ENCODE data around the gene SLC44A5. TPM values are rescaled to one million over a fixed set of nuclear protein-coding genes. Genes with fewer than 3 reads are reported as not detected.

Gene SLC44A5
- total RNA-seq, 1 experiment from 2014 or later, result 0.18 TPM

DNA sequence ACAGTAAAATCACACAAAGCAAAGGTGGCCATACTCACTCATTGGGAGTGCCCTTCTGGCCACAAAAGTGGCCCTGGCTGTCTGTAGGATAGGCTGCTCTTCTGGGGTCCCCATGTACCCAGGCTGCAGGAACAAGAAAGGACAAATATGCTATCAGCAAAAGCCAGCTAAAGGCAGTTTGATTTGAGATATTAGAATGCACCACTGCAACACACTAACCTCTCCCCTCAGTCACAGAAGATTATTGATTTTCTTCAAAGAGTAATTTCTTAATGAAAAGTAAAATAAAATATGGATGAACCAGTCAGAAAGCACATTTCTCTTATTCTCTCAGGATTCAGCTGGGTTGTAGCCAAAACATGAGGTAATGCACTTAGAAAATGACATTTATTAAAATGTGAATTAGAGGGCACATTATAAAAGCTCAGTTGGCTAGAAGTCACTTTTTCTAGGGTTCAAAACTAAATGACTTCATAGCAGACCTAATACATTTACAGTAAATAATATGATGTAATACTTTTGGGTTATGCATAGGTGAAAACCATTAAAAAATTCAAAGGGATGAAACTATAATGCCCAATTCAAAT lies 335.9 kb downstream of the SLC44A5 start:
- BruUV-seq (replicated peaks), result no TSS peak
- DNase-seq (ENCODE audit: low read depth, low spot score) (no peak), ATAC-seq (no peak)
- POLR2A ChIA-PET, result no interaction called here
- Histone ChIP-seq H3K27me3 (ENCODE audit: control insufficient read depth, insufficient read depth, low read length) (no peaks in the 10 kb centered on the region), H3K27ac (ENCODE audit: low read length) (no peak overlapping the region), H3K9me3 (ENCODE audit: control insufficient read depth, insufficient read depth, low read depth, low read length) (no peaks in the 10 kb centered on the region), H3K4me3 (ENCODE audit: low read depth in 2 of 2, low read length in 2 of 2) (no peak overlapping the region), H3K4me1 (ENCODE audit: control insufficient read depth, insufficient read depth, low read length) (no peaks in the 10 kb centered on the region), H3K36me3 (ENCODE audit: control insufficient read depth, insufficient read depth, low read length) (no peaks in the 10 kb centered on the region)
- CTCF ChIA-PET, result no interaction called here
- TF ChIP-seq, protein P1, sequence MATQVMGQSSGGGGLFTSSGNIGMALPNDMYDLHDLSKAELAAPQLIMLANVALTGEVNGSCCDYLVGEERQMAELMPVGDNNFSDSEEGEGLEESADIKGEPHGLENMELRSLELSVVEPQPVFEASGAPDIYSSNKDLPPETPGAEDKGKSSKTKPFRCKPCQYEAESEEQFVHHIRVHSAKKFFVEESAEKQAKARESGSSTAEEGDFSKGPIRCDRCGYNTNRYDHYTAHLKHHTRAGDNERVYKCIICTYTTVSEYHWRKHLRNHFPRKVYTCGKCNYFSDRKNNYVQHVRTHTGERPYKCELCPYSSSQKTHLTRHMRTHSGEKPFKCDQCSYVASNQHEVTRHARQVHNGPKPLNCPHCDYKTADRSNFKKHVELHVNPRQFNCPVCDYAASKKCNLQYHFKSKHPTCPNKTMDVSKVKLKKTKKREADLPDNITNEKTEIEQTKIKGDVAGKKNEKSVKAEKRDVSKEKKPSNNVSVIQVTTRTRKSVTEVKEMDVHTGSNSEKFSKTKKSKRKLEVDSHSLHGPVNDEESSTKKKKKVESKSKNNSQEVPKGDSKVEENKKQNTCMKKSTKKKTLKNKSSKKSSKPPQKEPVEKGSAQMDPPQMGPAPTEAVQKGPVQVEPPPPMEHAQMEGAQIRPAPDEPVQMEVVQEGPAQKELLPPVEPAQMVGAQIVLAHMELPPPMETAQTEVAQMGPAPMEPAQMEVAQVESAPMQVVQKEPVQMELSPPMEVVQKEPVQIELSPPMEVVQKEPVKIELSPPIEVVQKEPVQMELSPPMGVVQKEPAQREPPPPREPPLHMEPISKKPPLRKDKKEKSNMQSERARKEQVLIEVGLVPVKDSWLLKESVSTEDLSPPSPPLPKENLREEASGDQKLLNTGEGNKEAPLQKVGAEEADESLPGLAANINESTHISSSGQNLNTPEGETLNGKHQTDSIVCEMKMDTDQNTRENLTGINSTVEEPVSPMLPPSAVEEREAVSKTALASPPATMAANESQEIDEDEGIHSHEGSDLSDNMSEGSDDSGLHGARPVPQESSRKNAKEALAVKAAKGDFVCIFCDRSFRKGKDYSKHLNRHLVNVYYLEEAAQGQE (IDR thresholded peaks at IDR 0.05; ENCODE audit: insufficient read depth in 1 of 2, low read depth in 2 of 2, low read length in 1 of 2), result no peak
- TF ChIP-seq TCF7L2 (IDR thresholded peaks at IDR 0.05; ENCODE audit: low read depth, low read length), result no peak
- TF ChIP-seq SIN3A (IDR thresholded peaks at IDR 0.05; ENCODE audit: borderline replicate concordance, insufficient read depth, low read depth, low read length), result no peak
- intact Hi-C loops (cut with micrococcal nuclease; ENCODE audit: unreplicated experiment) (no loop called here), in situ Hi-C loops (cut with HindIII; ENCODE audit: low pct_unique_long_range_greater_than_20kb, low sequenced_read_pairs) (no loop called here)

DNA sequence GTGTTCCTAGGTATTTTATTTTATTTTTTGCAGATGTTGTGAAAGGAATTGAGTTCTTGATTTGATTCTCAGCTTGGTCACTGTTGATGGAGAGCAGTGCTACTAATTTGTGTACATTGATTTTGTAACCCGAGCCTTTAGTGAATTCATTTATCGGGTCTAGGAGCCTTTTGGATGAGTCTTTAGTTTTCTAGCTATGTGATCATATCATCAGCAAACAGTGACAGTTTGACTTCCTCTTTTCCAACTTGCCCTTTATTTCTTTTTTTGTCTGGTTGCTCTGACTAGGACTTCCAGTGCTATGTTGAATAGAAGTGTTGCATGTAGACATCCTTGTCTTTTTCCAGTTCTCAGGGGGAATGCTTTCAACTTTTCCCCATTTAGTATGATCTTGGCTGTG lies 337.8 kb downstream of the SLC44A5 start:
- H3K4me3 ChIP-seq (ENCODE audit: low read depth in 2 of 2, low read length in 2 of 2), result no peak overlapping the region
- intact Hi-C loops (cut with micrococcal nuclease; ENCODE audit: unreplicated experiment) (no loop called here), in situ Hi-C loops (cut with HindIII; ENCODE audit: low pct_unique_long_range_greater_than_20kb, low sequenced_read_pairs) (no loop called here)
- no TSS peak for BruUV-seq (replicated peaks)
- H3K9me3 ChIP-seq (ENCODE audit: control insufficient read depth, insufficient read depth, low read depth, low read length), result no peaks in the 10 kb centered on the region
- H3K27ac ChIP-seq (ENCODE audit: low read length), result no peak overlapping the region
- no peak for TF ChIP-seq SIN3A (IDR thresholded peaks at IDR 0.05; ENCODE audit: borderline replicate concordance, insufficient read depth, low read depth, low read length)
- TF ChIP-seq, protein P1 (IDR thresholded peaks at IDR 0.05; ENCODE audit: insufficient read depth in 1 of 2, low read depth in 2 of 2, low read length in 1 of 2), result no peak
- TF ChIP-seq TCF7L2 (IDR thresholded peaks at IDR 0.05; ENCODE audit: low read depth, low read length), result no peak
- TF ChIP-seq, protein P2, sequence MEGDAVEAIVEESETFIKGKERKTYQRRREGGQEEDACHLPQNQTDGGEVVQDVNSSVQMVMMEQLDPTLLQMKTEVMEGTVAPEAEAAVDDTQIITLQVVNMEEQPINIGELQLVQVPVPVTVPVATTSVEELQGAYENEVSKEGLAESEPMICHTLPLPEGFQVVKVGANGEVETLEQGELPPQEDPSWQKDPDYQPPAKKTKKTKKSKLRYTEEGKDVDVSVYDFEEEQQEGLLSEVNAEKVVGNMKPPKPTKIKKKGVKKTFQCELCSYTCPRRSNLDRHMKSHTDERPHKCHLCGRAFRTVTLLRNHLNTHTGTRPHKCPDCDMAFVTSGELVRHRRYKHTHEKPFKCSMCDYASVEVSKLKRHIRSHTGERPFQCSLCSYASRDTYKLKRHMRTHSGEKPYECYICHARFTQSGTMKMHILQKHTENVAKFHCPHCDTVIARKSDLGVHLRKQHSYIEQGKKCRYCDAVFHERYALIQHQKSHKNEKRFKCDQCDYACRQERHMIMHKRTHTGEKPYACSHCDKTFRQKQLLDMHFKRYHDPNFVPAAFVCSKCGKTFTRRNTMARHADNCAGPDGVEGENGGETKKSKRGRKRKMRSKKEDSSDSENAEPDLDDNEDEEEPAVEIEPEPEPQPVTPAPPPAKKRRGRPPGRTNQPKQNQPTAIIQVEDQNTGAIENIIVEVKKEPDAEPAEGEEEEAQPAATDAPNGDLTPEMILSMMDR (IDR thresholded peaks at IDR 0.05), result no peak
- TF ChIP-seq POLR2AphosphoS5 (IDR thresholded peaks at IDR 0.05; ENCODE audit: low read depth, low read length), result no peak
- ChIA-PET POLR2A (no interaction called here), CTCF (no interaction called here)
- H3K36me3 ChIP-seq (ENCODE audit: control insufficient read depth, insufficient read depth, low read length), result no peaks in the 10 kb centered on the region
- no peaks in the 10 kb centered on the region for H3K27me3 ChIP-seq (ENCODE audit: control insufficient read depth, insufficient read depth, low read length)
- ATAC-seq (no peak), DNase-seq (ENCODE audit: low read depth, low spot score) (no peak)
- H3K4me1 ChIP-seq (ENCODE audit: control insufficient read depth, insufficient read depth, low read length), result no peaks in the 10 kb centered on the region

Data from Panc1 (cell line).